Activated naive CD8-positive, alpha-beta T cell treated with anti-CD3 and anti-CD28 coated beads for 36 hours (primary cell): Measurements from ENCODE around the gene PSMC3. TPM values are rescaled to one million over a fixed set of nuclear protein-coding genes. Genes with fewer than 3 reads are reported as not detected.
"Not testable (repeated sequence)": the region's sequence is repeated elsewhere in the genome, so short reads cannot be mapped to it uniquely, and the experiment has no call there.

Source experiments
- DNase-seq: peaks from one replicate; pipeline ENCODE4 v3.0.0; 2021
- H3K27ac Mint-ChIP-seq: one replicate; pipeline ENCODE4 v1.8.0; 2022; ENCODE audit warnings: mild to moderate bottlenecking, moderate library complexity, mixed read lengths
- H3K27me3 Mint-ChIP-seq: one replicate; pipeline ENCODE4 v1.8.0; 2022; ENCODE audit warnings: mild to moderate bottlenecking, mixed read lengths
- H3K36me3 Mint-ChIP-seq: one replicate; pipeline ENCODE4 v1.8.0; 2021; ENCODE audit warnings: mild to moderate bottlenecking, mixed read lengths
- H3K4me1 Mint-ChIP-seq: one replicate; pipeline ENCODE4 v1.8.0; 2021; ENCODE audit warnings: mixed read lengths
- H3K4me3 Mint-ChIP-seq: one replicate; pipeline ENCODE4 v1.8.0; 2022; ENCODE audit warnings: mild to moderate bottlenecking, moderate library complexity, mixed read lengths
- H3K9me3 Mint-ChIP-seq: one replicate; pipeline ENCODE4 v1.8.0; 2022; ENCODE audit warnings: mixed read lengths
- total RNA-seq, 2 experiments: library from RNA; stranded (reverse); gene quantifications; one replicate each; pipeline ENCODE4 v1.2.3, GENCODE V29; 2021

Gene PSMC3
- 100 to 1,000 TPM; 168 to 176 TPM for total RNA-seq

GRCh38 chr11:47426062-47426956 lies at the start of gene PSMC3:
PSMC3 (minus strand) TSS chr11:47426439; CDS start chr11:47426279, 160 bp downstream.
- DNase-seq: peak; percentile 99
- H3K36me3 Mint-ChIP-seq: peaks cover 25% of the 10 kb centered on the region
- H3K4me1 Mint-ChIP-seq: peaks cover 27% of the 10 kb centered on the region
- H3K4me3 Mint-ChIP-seq: peak within 1 kb of the TSS; percentile 100
- no peaks in the 10 kb centered on the region for H3K9me3 Mint-ChIP-seq
- H3K27ac Mint-ChIP-seq: peak within 1 kb of the TSS; percentile 98
- peaks cover 4% of the 10 kb centered on the region for H3K27me3 Mint-ChIP-seq

- H3K9me3 Mint-ChIP-seq: no peaks in the 10 kb centered on the region
- peaks cover 10% of the 10 kb centered on the region for H3K4me1 Mint-ChIP-seq
- no peak overlapping the region for H3K27ac Mint-ChIP-seq
- H3K27me3 Mint-ChIP-seq: no peaks in the 10 kb centered on the region
- no peak for DNase-seq
- no peak overlapping the region for H3K4me3 Mint-ChIP-seq
- peaks cover 22% of the 10 kb centered on the region for H3K36me3 Mint-ChIP-seq
Measured at GRCh38 chr11:47470671-47471070, 44.4 kb upstream of the PSMC3 start.

DNA sequence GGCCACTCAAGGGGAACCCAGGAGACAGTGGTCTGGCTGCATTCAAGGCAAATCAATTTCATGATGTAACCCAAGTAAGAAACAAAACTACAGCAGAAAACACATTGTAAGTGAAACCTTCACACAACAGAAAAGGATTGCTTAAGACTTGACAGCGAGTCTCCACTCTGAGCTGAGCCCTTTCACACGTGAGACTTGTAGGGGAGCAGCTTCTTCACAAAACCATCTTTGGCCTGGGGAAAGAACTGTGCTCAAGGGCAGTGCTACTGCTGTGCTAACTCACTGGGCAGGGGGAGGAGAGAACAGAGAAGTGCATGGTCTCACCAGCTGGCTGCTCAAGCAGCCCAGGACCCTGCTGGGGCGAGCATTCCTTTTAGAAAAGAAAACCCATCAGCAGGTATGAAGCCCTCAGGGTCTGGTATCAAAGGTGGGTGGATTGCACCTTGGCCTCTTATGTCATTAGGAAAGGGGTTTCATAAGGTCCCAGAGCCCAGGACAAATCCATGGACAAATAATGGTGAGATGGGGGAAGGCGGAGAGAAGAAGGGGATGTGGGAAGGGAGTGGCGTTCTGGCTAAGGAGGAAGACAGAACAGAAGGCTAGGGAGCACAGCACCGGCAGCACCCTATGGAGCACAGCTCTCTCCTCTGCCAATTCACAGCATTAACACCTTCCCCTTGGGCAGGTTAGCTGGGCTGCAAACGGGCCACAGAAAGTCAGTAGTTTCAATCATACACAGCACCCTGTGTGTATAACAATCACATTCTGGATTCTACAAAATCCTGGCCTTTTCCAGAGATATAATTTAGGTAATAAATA lies 43.3 kb upstream of the PSMC3 start:
- H3K27me3 Mint-ChIP-seq: no peaks in the 10 kb centered on the region
- no peaks in the 10 kb centered on the region for H3K9me3 Mint-ChIP-seq
- peaks cover 10% of the 10 kb centered on the region for H3K4me1 Mint-ChIP-seq
- H3K36me3 Mint-ChIP-seq: peaks cover 21% of the 10 kb centered on the region
- H3K4me3 Mint-ChIP-seq: no peak overlapping the region
- DNase-seq: no peak
- peak overlapping the region; percentile 54 for H3K27ac Mint-ChIP-seq

DNA sequence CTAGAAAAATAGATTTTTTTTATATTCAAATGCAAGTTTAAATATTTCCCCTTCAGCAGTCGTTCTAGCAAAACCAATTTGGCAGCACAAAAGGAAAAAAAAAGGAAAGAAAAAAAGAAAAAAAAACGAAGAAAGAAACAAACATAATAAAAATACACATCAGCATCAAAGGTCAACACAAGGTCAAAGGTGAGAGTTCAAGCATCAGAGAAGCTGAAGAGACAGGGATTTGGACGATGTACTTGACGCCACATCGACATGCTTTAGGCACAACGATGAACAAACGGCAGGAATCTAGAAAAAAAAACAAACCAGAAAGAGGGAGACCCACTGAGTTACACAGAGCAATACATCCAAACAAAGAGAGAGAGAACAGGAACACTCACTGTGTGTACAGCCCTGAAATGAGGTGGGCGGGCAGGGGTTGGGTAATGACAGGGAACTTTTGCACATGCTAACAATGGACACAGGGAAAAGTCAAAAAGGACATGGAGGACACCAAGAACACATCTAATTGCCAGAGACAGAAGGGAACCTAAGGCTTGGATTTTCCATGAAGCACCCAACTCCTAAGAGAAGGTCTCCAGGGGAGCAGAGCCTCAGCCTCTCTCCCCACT lies 42.5 kb upstream of the PSMC3 start:
- Mint-ChIP-seq H3K27ac (no peak overlapping the region), H3K4me3 (no peak overlapping the region), H3K27me3 (no peaks in the 10 kb centered on the region), H3K9me3 (no peaks in the 10 kb centered on the region), H3K4me1 (peaks cover 10% of the 10 kb centered on the region), H3K36me3 (peaks cover 18% of the 10 kb centered on the region)
- no peak for DNase-seq

DNA sequence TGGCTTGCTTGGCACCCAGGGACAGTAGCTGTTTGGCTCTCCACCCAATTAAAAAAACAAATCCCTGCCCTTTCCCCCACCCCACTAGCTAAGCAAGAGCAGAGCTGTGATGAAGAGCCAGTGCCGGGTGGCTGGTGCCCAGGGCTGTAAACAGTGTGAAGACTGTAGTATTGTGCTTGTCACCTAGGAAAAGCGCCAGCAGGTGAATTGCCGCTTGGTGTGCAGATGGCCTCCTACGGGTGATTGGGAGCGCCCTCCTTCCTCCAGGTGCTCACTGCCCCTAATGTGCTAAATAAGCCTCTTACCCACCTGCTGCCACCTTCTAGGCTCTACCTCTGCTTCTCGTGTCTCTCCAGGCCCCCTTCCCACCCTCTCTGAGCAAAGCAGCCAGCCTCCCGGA lies 41.1 kb upstream of the PSMC3 start:
- Mint-ChIP-seq H3K4me1 (peaks cover 10% of the 10 kb centered on the region), H3K36me3 (peaks cover 14% of the 10 kb centered on the region), H3K27ac (peak overlapping the region; percentile 75), H3K27me3 (no peaks in the 10 kb centered on the region), H3K9me3 (no peaks in the 10 kb centered on the region), H3K4me3 (no peak overlapping the region)
- no peak for DNase-seq

DNA sequence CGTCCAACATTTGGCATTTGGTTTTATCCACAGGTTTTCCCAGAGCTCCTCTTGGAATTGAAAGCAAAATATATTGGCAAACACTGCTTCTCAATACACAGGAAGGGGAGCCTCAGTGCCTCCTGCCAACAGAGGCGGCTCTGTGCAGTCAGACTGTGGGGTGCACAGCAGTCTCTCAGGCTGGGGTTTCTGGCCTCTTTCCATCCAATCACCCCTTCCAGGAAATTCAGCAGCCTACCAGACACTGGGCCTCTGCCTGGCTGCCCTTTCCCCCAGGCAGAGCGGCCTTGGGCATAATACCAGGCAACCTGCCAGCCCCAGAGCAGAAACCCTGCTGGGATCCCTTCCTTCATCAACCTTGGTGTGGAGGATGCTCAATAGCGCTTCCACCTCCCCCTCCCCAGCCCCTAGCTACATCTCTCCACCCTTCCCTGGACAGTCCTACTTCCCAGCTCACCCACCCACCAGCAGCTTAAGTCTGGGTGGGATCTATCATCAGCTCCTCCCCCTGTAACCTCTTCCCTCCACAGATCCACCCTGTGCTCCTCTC lies 40.5 kb upstream of the PSMC3 start:
- Mint-ChIP-seq H3K9me3 (no peaks in the 10 kb centered on the region), H3K27ac (peak overlapping the region; percentile 75), H3K4me1 (peaks cover 10% of the 10 kb centered on the region), H3K36me3 (peaks cover 15% of the 10 kb centered on the region), H3K27me3 (no peaks in the 10 kb centered on the region), H3K4me3 (no peak overlapping the region)
- no peak for DNase-seq

DNA sequence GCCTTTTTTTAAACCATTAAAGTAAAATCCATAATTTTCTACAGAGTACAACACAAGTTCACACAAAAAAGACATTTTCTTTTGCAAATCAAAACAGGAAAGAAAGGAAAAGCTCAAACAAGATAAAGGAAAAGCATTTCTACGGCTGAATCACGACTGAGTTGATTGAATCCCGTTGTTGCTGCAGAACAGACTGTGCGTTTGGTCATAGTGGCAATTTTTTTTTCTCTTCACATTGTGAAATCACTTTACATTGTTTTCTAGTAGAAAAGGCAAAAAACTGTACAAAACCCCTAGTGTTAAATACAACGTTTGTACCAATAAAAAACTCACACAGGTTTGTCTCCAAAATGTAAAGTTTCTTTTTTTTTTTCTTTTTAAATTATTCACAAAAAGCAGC lies 40.0 kb upstream of the PSMC3 start:
- Mint-ChIP-seq H3K36me3 (peaks cover 13% of the 10 kb centered on the region), H3K4me1 (peaks cover 10% of the 10 kb centered on the region), H3K27me3 (no peaks in the 10 kb centered on the region), H3K4me3 (no peak overlapping the region), H3K27ac (peak overlapping the region; percentile 34), H3K9me3 (no peaks in the 10 kb centered on the region)
- DNase-seq: no peak

- no peaks in the 10 kb centered on the region for H3K9me3 Mint-ChIP-seq
- H3K27ac Mint-ChIP-seq: no peak overlapping the region
- no peak overlapping the region for H3K4me3 Mint-ChIP-seq
- H3K27me3 Mint-ChIP-seq: no peaks in the 10 kb centered on the region
- peaks cover 13% of the 10 kb centered on the region for H3K36me3 Mint-ChIP-seq
- H3K4me1 Mint-ChIP-seq: peaks cover 12% of the 10 kb centered on the region
- DNase-seq: no peak
Measured at GRCh38 chr11:47464483-47464882, 38.2 kb upstream of the PSMC3 start.

DNA sequence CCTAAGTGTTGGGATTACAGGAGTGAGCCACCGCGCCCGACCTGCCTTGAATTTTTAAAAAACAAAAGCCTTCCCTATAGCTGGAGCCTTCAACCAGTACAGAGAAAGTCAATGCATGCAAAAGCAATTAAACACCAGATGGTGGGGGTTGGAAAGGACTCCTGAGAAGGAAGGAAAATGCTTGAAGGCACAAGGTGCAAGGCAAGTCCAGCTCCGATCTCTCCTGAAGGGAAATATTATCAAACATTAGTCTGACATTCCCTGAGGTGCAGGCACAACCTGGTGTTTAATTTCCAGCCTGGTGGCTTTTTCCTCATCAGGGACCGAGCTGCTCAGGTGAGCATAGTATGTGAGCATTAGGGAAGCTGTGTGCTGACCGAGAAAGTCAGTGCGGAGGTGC lies 35.6 kb upstream of the PSMC3 start:
- H3K9me3 Mint-ChIP-seq: no peaks in the 10 kb centered on the region
- peaks cover 6% of the 10 kb centered on the region for H3K36me3 Mint-ChIP-seq
- no peaks in the 10 kb centered on the region for H3K27me3 Mint-ChIP-seq
- no peak for DNase-seq
- no peak overlapping the region for H3K4me3 Mint-ChIP-seq
- peaks cover 2% of the 10 kb centered on the region for H3K4me1 Mint-ChIP-seq
- H3K27ac Mint-ChIP-seq: no peak overlapping the region

DNA sequence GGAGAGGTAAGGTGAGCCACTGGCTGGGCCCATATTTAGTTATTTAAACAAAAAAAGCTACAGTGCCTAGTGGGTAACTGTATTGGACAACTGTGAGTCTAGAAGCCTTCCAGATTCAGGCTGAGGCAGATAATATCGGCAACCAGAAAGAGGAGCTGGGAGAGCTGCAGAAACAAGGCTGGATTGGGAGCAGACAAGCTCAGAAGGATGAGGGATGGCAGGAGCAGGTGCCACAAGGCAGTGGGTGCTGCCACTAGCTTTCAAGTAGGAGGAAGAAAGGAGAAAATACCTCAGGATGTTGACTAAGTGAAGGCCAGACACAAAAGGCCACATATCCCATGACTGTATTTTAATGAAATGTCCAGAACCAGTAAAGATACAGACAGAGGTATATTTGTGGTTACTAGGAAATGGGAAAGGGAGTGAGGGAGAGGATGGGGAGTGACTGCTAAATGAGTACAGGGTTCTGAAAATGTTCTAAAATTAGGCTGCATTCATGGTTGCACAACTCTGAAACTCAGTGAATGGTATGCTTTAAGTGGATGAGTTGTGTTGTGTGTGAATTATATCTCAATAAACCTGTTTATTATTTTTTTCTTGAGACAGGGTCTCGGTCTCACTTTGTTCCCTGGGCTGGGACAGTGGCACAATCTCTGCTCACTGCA lies 34.5 kb upstream of the PSMC3 start:
- Mint-ChIP-seq H3K27me3 (no peaks in the 10 kb centered on the region), H3K9me3 (no peaks in the 10 kb centered on the region), H3K4me3 (no peak overlapping the region), H3K4me1 (peaks cover 2% of the 10 kb centered on the region), H3K36me3 (peaks cover 6% of the 10 kb centered on the region), H3K27ac (peak overlapping the region; percentile 13)
- no peak for DNase-seq

GRCh38 chr11:47454258-47454671 lies 28.0 kb upstream of the PSMC3 start:
- not testable (repeated sequence) for H3K27ac Mint-ChIP-seq, H3K4me1 Mint-ChIP-seq, H3K27me3 Mint-ChIP-seq, H3K9me3 Mint-ChIP-seq, H3K36me3 Mint-ChIP-seq, H3K4me3 Mint-ChIP-seq
- DNase-seq: peak; percentile 67

DNA sequence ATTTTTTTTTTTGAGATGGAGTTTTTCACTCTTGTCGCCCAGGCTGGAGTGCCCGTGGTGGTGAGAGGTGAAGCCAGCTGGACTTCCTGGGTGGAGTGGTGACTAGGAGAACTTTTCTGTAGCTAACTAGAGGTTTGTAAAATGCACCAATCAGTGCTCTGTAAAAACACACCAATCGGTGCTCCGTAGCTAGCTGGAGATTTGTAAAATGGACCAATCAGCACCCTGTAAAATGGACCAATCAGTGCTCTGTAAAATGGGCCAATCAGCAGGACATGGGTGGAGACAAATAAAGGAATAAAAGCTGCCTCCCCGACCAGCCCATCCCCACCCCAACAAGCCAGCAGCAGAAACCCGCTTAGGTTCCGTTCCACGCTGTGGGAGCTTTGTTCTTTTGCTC lies 27.1 kb upstream of the PSMC3 start:
- Mint-ChIP-seq H3K4me3 (no peak overlapping the region), H3K36me3 (no peaks in the 10 kb centered on the region), H3K27me3 (no peaks in the 10 kb centered on the region), H3K27ac (no peak overlapping the region), H3K9me3 (no peaks in the 10 kb centered on the region), H3K4me1 (peaks cover 4% of the 10 kb centered on the region)
- DNase-seq: no peak

DNA sequence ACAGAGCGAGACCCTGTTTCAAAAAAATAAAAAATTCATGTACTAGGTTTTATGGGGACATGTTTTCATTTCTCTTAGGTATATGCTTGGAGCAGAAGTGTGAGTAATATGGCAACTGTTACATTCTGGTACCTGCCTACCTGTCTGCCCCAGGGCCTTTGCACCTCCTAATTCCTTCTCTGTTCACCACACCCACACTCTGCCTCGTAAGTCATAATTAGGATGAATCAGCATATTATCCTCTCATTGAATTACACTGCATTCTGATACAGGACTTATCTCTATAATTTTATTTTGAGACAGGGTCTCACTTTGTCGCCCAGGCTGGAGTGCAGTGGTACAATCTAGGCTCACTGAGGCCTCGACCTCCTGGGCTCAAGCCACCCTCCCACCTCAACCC lies 25.8 kb upstream of the PSMC3 start:
- DNase-seq: no peak
- Mint-ChIP-seq H3K9me3 (no peaks in the 10 kb centered on the region), H3K4me3 (no peak overlapping the region), H3K36me3 (no peaks in the 10 kb centered on the region), H3K27ac (no peak overlapping the region), H3K4me1 (peaks cover 4% of the 10 kb centered on the region), H3K27me3 (no peaks in the 10 kb centered on the region)

GRCh38 chr11:47451436-47451835 lies 25.2 kb upstream of the PSMC3 start:
- Mint-ChIP-seq H3K4me1 (peaks cover 4% of the 10 kb centered on the region), H3K36me3 (no peaks in the 10 kb centered on the region), H3K9me3 (no peaks in the 10 kb centered on the region), H3K4me3 (no peak overlapping the region), H3K27ac (no peak overlapping the region), H3K27me3 (no peaks in the 10 kb centered on the region)
- no peak for DNase-seq
